ENCODE results near the gene PTGES3L. TPM values are rescaled to one million over a fixed set of nuclear protein-coding genes. Genes with fewer than 3 reads are reported as not detected.
"Not testable (repeated sequence)": the region's sequence is repeated elsewhere in the genome, so short reads cannot be mapped to it uniquely, and the experiment has no call there.

PTGES3L gene
- total and polyA plus RNA-seq, 2 experiments from 2014 or later = 50.8 to 72.9 TPM

DNA sequence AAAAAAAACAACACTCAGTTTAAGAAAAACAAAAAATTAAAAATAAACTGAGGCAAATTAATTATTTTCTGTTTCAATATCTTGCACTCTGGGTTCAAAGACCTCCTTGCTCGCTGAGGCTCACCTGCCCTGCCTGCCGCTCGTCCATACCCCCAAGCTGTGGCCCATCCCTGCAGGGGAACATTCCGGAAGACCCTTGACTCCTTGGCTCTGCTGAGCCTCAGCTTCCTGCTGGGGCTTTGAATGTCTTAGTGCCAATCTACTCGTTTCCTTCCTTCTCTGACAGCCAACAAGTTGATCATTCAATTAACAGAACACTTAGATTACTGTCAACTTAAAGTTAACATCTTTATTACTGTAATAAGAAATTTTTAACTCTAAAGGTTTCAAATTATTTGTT, 55.0 kb downstream of the PTGES3L start:
- TF ChIP-seq, protein P1, sequence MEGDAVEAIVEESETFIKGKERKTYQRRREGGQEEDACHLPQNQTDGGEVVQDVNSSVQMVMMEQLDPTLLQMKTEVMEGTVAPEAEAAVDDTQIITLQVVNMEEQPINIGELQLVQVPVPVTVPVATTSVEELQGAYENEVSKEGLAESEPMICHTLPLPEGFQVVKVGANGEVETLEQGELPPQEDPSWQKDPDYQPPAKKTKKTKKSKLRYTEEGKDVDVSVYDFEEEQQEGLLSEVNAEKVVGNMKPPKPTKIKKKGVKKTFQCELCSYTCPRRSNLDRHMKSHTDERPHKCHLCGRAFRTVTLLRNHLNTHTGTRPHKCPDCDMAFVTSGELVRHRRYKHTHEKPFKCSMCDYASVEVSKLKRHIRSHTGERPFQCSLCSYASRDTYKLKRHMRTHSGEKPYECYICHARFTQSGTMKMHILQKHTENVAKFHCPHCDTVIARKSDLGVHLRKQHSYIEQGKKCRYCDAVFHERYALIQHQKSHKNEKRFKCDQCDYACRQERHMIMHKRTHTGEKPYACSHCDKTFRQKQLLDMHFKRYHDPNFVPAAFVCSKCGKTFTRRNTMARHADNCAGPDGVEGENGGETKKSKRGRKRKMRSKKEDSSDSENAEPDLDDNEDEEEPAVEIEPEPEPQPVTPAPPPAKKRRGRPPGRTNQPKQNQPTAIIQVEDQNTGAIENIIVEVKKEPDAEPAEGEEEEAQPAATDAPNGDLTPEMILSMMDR (IDR thresholded peaks at IDR 0.05; ENCODE audit: low read depth, low read length) = no peak
- no peak for DNase-seq (ENCODE audit: low read depth in 1 of 2, low spot score in 1 of 2)
- no peaks in the 10 kb centered on the region for H3K9me3 ChIP-seq (ENCODE audit: low read depth)

DNA sequence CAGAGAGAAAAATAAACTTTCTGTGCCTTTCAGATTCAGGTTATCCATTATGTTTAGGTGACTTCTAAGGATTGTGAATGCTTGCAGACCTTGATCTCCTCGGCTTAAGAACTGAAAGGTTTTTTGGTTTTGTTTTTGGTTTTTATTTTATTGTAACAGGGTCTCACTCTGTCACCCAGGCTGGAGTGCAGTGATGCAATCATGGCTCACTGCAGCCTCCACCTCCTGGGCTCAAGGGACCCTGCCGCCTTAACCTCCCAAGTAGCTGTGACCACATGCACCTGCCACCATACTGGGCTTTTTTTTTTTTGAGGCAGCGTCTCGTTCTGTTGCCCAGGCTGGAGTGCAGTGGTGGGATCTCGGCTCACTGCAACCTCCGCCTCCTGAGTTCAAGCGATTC, 56.4 kb downstream of the PTGES3L start:
- not testable (repeated sequence) for H3K4me3 ChIP-seq; H3K27me3 ChIP-seq; H3K27ac ChIP-seq; H3K4me1 ChIP-seq (ENCODE audit: low read depth); H3K36me3 ChIP-seq; DNase-seq (ENCODE audit: low read depth in 1 of 2, low spot score in 1 of 2); H3K9me3 ChIP-seq (ENCODE audit: low read depth)

More for the DNA sequence above, 55.0 kb downstream of the PTGES3L start:
- Histone ChIP-seq H3K27ac (no peak overlapping the region), H3K27me3 (no peaks in the 10 kb centered on the region), H3K4me1 (ENCODE audit: low read depth) (peaks cover 4% of the 10 kb centered on the region), H3K36me3 (no peaks in the 10 kb centered on the region), H3K4me3 (no peak overlapping the region)

DNA sequence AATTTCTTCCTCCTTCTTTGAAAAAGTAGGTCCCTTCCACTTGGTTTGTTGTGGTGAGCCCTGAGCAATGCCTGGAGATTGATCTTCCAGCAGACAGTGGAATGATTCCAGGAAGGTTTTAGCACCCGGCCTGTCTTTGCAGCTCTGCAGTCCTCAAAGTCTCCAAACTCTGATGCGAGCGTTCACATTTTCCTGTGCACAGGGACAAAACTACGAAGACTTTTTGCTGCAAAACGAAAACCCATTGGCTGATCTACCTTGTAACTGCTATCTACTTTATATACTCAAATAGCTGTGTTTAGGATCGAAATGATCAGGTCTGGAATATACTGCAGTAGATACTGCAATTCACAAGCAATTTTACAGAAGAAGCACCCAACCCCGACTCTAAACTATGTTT, 57.6 kb downstream of the PTGES3L start:
- peak; percentile 1 to 14 for DNase-seq (ENCODE audit: low read depth in 1 of 2, low spot score in 1 of 2)
- TF ChIP-seq, protein P1 (IDR thresholded peaks at IDR 0.05; ENCODE audit: low read depth, low read length) = no peak
- Histone ChIP-seq H3K4me1 (ENCODE audit: low read depth) (no peaks in the 10 kb centered on the region), H3K27ac (no peak overlapping the region), H3K36me3 (no peaks in the 10 kb centered on the region), H3K9me3 (ENCODE audit: low read depth) (no peaks in the 10 kb centered on the region), H3K4me3 (no peak overlapping the region), H3K27me3 (no peaks in the 10 kb centered on the region)

DNA sequence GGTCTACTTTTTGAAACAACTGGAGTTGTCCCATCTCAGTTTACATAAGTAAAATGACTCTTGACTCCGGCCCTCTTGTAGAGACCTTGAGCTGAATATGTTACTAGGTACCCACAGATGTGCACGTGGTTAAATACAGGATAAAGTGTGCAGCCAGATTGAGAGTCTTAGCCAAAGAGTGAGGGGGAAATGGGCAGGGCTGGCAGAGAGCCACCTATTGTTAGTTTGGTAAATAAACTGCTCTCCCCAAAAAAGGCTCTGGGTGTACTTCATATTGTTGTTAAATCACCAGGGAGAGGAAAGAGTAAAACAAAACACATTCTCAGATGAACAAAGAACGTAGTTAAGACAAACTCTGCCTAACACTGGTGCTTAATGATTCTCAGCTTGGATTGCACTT, 59.0 kb downstream of the PTGES3L start:
- Histone ChIP-seq H3K4me3 (no peak overlapping the region), H3K9me3 (ENCODE audit: low read depth) (no peaks in the 10 kb centered on the region), H3K27me3 (no peaks in the 10 kb centered on the region), H3K27ac (no peak overlapping the region), H3K4me1 (ENCODE audit: low read depth) (no peaks in the 10 kb centered on the region), H3K36me3 (no peaks in the 10 kb centered on the region)
- DNase-seq (ENCODE audit: low read depth in 1 of 2, low spot score in 1 of 2) = peak in 1 of 2 donors; percentile 19
- TF ChIP-seq, protein P1 (IDR thresholded peaks at IDR 0.05; ENCODE audit: low read depth, low read length) = no peak

DNA sequence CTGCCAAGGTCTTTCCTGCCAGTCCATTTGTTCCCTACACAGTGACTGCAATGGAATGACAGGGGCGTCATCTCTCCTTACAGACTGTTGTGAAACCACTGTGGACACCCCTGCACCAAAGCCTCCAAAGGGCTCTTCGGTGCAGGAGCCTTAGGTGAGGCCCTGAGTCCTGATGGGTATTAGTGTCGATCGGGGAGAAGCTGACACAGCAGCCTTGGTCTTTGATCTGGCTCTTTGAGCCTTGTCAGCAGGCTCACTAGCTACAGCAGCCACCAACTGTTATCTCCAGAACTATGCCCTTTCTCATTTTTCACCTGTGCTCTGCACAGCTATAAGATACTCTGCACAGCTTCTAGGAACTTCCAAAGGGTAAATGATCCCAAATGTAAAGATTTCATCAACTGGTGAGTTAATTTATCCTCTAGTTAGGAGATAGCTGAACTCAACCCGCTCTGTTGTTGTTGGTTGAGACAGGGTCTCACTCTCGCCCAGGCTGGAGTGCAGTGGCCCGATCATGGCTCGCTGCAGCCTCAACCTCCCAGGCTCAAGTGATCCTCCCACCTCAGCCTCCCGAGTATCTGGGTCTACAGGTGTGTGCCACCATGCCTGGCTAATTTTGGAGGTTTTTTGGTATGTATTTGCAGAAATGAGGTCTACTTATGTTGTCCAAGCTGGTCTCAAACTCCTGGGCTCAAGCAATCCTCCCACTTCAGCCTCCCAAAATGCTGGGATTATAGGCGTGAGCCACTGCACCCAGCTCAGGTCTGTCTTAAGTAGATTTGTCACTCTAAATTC, 59.6 kb downstream of the PTGES3L start:
- H3K27ac ChIP-seq = no peak overlapping the region
- no peak overlapping the region for H3K4me3 ChIP-seq
- no peaks in the 10 kb centered on the region for H3K36me3 ChIP-seq
- no peaks in the 10 kb centered on the region for H3K4me1 ChIP-seq (ENCODE audit: low read depth)
- TF ChIP-seq, protein P1 (IDR thresholded peaks at IDR 0.05; ENCODE audit: low read depth, low read length) = no peak
- no peaks in the 10 kb centered on the region for H3K27me3 ChIP-seq
- H3K9me3 ChIP-seq (ENCODE audit: low read depth) = no peaks in the 10 kb centered on the region
- peak in 1 of 2 donors; percentile 17 for DNase-seq (ENCODE audit: low read depth in 1 of 2, low spot score in 1 of 2)

DNA sequence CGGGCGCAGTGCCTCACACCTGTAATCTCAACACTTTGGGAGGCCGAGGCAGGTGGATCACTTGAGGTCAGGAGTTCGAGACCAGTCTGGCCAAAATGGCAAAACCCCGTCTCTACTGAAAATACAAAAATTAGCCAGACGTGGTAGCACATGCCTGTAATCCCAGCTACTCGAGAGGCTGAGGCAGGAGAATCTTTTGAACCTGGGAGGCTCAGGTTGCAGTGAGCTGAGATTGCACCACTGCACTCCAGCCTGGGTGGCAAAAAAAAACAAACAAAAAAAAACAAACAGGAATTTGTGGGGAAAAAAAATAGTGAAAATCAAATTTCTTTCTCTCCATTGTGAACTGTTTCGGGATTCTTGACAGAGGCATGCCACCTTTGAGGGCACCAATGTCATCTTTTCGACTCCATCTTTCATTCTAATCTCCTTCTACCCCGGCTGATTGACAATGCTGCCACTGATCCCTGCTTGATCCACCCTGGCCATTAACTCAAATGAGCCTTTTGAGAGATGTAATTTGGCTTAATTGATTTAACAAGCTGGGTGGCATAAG, 60.3 kb downstream of the PTGES3L start:
- DNase-seq (ENCODE audit: low read depth in 1 of 2, low spot score in 1 of 2); H3K4me3 ChIP-seq; H3K36me3 ChIP-seq; H3K9me3 ChIP-seq (ENCODE audit: low read depth); H3K27me3 ChIP-seq; H3K27ac ChIP-seq; H3K4me1 ChIP-seq (ENCODE audit: low read depth): not testable (repeated sequence)
